Naive thymus-derived CD8-positive, alpha-beta T cell (primary cell): Measurements from ENCODE around the gene NR6A1. TPM values are rescaled to one million over a fixed set of nuclear protein-coding genes. Genes with fewer than 3 reads are reported as not detected.
"Not testable (repeated sequence)": the region's sequence is repeated elsewhere in the genome, so short reads cannot be mapped to it uniquely, and the experiment has no call there.

Experiments used
- ATAC-seq, 2 donors: fragments of 150-1000 bp; cut with Tn5 transposase in 1 of 2; sonication (Bioruptor Pico), chemical (Tn5 transposase) in 1 of 2; 1 replicate in 1 of 2; 2 replicates in 1 of 2; pipeline ENCODE4 v1.10.0; 2021; ENCODE audit warnings: mild to moderate bottlenecking in 2 of 2, moderate library complexity in 2 of 2
- POLR2A ChIA-PET: fragments of 350-600 bp; sonication (Branson Sonifier 250); formaldehyde crosslinking; loops from one replicate; lab custom pipeline; 2021; ENCODE audit warnings: antibody characterized with exemption; lab: Charles Lee
- DNase-seq, 10 donors: peaks; one replicate each; pipeline versions ENCODE4 v3.0.0 to v3.0.0-alpha.2; 2020 to 2022
- H3K27ac Mint-ChIP-seq, 10 donors: one replicate each; pipeline ENCODE4 v1.8.0; 2020 to 2022; ENCODE audit warnings: mild to moderate bottlenecking in 10 of 10, mixed read lengths in 10 of 10, moderate library complexity in 4 of 10, inconsistent platforms in 1 of 10
- H3K27me3 Mint-ChIP-seq, 5 donors: one replicate each; pipeline ENCODE4 v1.8.0; 2021 to 2022; ENCODE audit warnings: mixed read lengths in 5 of 5
- H3K36me3 Mint-ChIP-seq, 3 donors: one replicate each; pipeline ENCODE4 v1.8.0; 2020 to 2022; ENCODE audit warnings: mixed read lengths in 3 of 3, mild to moderate bottlenecking in 2 of 3, inconsistent platforms in 1 of 3
- H3K4me1 Mint-ChIP-seq, 4 donors: one replicate each; pipeline ENCODE4 v1.8.0; 2021 to 2022; ENCODE audit warnings: mixed read lengths in 4 of 4
- H3K4me3 Mint-ChIP-seq, 10 donors: one replicate each; pipeline ENCODE4 v1.8.0; 2020 to 2022; ENCODE audit warnings: mild to moderate bottlenecking in 10 of 10, mixed read lengths in 10 of 10, moderate library complexity in 6 of 10, inconsistent platforms in 1 of 10
- H3K9me3 Mint-ChIP-seq, 9 donors: one replicate each; pipeline ENCODE4 v1.8.0; 2020 to 2022; ENCODE audit warnings: mixed read lengths in 9 of 9, mild to moderate bottlenecking in 3 of 9, inconsistent platforms in 1 of 9, moderate library complexity in 1 of 9
- polyA plus RNA-seq, 3 donors: library from polyadenylated mRNA; unstranded; fragments of 300-500 nt; fragmentation: Illumina TruSeq; gene quantifications; one replicate each; pipeline ENCODE4 v1.2.3, GENCODE V29; 2021
- total RNA-seq, 8 experiments: library from RNA in 2 of 8; stranded (reverse) in 2 of 8; gene quantifications; one replicate each; pipeline ENCODE4 v1.2.3 and lab custom pipeline; 2021 to 2026

NR6A1 gene
- total and polyA plus RNA-seq, 5 experiments from 2014 or later = 0.05 TPM; not detected in 4

GRCh38 chr9:124743686-124744348 is 27.3 kb downstream of the NR6A1 start:
- Mint-ChIP-seq H3K27me3 (peaks cover 7 to 23% (median 8%) of the 10 kb centered on the region in 5 donors), H3K27ac (no peak overlapping the region), H3K4me1 (no peaks in the 10 kb centered on the region), H3K36me3 (no peaks in the 10 kb centered on the region), H3K4me3 (no peak overlapping the region), H3K9me3 (no peaks in the 10 kb centered on the region)
- POLR2A ChIA-PET = interaction anchor here (0.6 kb wide), 1 partner anchor 320 kb away, joined by 3 read pairs; no protein-coding TSS in a partner anchor
- no peak for DNase-seq
- ATAC-seq = no peak

- Mint-ChIP-seq H3K4me1 (no peaks in the 10 kb centered on the region), H3K27me3 (peaks cover 8 to 20% (median 8%) of the 10 kb centered on the region in 5 donors), H3K27ac (no peak overlapping the region), H3K36me3 (no peaks in the 10 kb centered on the region), H3K4me3 (no peak overlapping the region), H3K9me3 (no peaks in the 10 kb centered on the region)
- DNase-seq = no peak
- no peak for ATAC-seq
- POLR2A ChIA-PET = interaction anchor here (0.6 kb wide), 1 partner anchor 321 kb away, joined by 3 read pairs; no protein-coding TSS in a partner anchor
Observed at GRCh38 chr9:124742940-124743339, 28.2 kb downstream of the NR6A1 start.

DNA sequence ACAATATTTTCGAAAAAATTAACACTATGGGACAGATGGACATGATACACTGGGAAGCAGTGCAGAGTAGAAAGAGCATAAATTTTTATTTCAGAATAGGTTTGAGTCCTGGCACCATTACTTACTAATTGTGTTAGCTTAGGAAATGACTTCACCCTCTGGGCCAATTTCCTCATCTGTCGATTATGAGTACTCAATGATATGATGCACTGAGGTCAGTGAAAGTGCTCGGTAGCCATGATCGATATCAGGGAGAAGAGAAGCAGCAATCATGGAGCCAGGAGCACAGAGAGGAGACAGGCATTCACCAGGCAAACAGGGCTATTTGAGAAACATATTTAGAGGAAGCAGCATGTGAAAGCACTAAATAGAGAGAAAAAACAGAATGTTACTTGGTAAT is 29.4 kb downstream of the NR6A1 start:
- no peak overlapping the region for H3K4me3 Mint-ChIP-seq
- no peaks in the 10 kb centered on the region for H3K4me1 Mint-ChIP-seq
- H3K9me3 Mint-ChIP-seq = no peaks in the 10 kb centered on the region
- H3K27ac Mint-ChIP-seq = no peak overlapping the region
- no peak for DNase-seq
- no peak for ATAC-seq
- H3K36me3 Mint-ChIP-seq = no peaks in the 10 kb centered on the region
- peaks cover 0 to 9% (median 4%) of the 10 kb centered on the region in 5 donors for H3K27me3 Mint-ChIP-seq
- POLR2A ChIA-PET = no interaction called here

- no peak for ATAC-seq
- peaks cover 0 to 9% (median 5%) of the 10 kb centered on the region in 5 donors for H3K27me3 Mint-ChIP-seq
- no peaks in the 10 kb centered on the region for H3K36me3 Mint-ChIP-seq
- H3K9me3 Mint-ChIP-seq = no peaks in the 10 kb centered on the region
- POLR2A ChIA-PET = no interaction called here
- H3K4me1 Mint-ChIP-seq = no peaks in the 10 kb centered on the region
- no peak for DNase-seq
- H3K27ac Mint-ChIP-seq = no peak overlapping the region
- no peak overlapping the region for H3K4me3 Mint-ChIP-seq
Observed at GRCh38 chr9:124741149-124741548, 30.0 kb downstream of the NR6A1 start.

DNA sequence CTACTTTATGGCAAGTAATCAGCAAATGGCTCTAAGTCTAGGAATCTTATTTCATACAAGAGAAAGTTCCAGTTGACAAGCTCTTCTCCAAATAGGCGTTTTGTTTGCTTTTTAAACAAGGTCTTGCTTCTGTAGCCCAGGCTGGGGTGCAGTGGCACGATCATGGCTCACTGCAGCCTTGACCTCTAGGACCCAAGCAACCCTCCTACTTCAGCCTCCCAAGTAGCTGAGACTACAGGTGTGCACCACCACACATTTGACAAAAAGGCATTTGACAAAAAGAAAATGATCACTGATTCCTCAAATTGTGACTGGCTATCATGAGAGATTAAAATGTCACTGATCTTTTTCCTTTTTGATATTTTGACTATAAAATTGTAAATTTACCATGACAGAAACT is 31.8 kb downstream of the NR6A1 start:
- Mint-ChIP-seq H3K27me3 (peaks cover 3 to 14% (median 6%) of the 10 kb centered on the region in 5 donors), H3K4me1 (no peaks in the 10 kb centered on the region), H3K36me3 (no peaks in the 10 kb centered on the region), H3K9me3 (no peaks in the 10 kb centered on the region), H3K4me3 (no peak overlapping the region), H3K27ac (no peak overlapping the region)
- DNase-seq (no peak), ATAC-seq (no peak)
- POLR2A ChIA-PET = no interaction called here

GRCh38 chr9:124738075-124738474 is 33.0 kb downstream of the NR6A1 start:
- H3K4me3 Mint-ChIP-seq, H3K36me3 Mint-ChIP-seq, H3K27ac Mint-ChIP-seq, POLR2A ChIA-PET, DNase-seq, ATAC-seq, H3K9me3 Mint-ChIP-seq, H3K4me1 Mint-ChIP-seq: not testable (repeated sequence)
- H3K27me3 Mint-ChIP-seq = peaks cover 3 to 19% (median 6%) of the 10 kb centered on the region in 5 donors

GRCh38 chr9:124735121-124735520 is 36.0 kb downstream of the NR6A1 start:
- POLR2A ChIA-PET = no interaction called here
- Mint-ChIP-seq H3K4me1 (no peaks in the 10 kb centered on the region), H3K27ac (peak overlapping the region in 1 of 10 donors; percentile 63), H3K36me3 (no peaks in the 10 kb centered on the region), H3K9me3 (no peaks in the 10 kb centered on the region), H3K4me3 (no peak overlapping the region), H3K27me3 (peaks cover 0 to 19% (median 8%) of the 10 kb centered on the region in 5 donors)
- ATAC-seq (no peak), DNase-seq (no peak)

- POLR2A ChIA-PET, DNase-seq: not testable (repeated sequence)
Observed at GRCh38 chr9:124734741-124735083, 36.4 kb downstream of the NR6A1 start.

GRCh38 chr9:124733964-124734740 is 37.0 kb downstream of the NR6A1 start:
- DNase-seq (no peak), ATAC-seq (no peak)
- H3K9me3 Mint-ChIP-seq = no peaks in the 10 kb centered on the region
- no peaks in the 10 kb centered on the region for H3K4me1 Mint-ChIP-seq
- H3K27ac Mint-ChIP-seq = peak overlapping the region in 1 of 10 donors; percentile 50
- H3K4me3 Mint-ChIP-seq = no peak overlapping the region
- no peaks in the 10 kb centered on the region for H3K36me3 Mint-ChIP-seq
- peaks cover 0 to 19% (median 9%) of the 10 kb centered on the region in 5 donors for H3K27me3 Mint-ChIP-seq
- POLR2A ChIA-PET = no interaction called here

More at GRCh38 chr9:124734741-124735083, 36.4 kb downstream of the NR6A1 start:
- not testable (repeated sequence) for H3K4me1 Mint-ChIP-seq, H3K36me3 Mint-ChIP-seq, H3K9me3 Mint-ChIP-seq, ATAC-seq, H3K4me3 Mint-ChIP-seq
- Mint-ChIP-seq H3K27me3 (peaks cover 0 to 19% (median 9%) of the 10 kb centered on the region in 5 donors), H3K27ac (peak overlapping the region in 1 of 10 donors; percentile 50)

DNA sequence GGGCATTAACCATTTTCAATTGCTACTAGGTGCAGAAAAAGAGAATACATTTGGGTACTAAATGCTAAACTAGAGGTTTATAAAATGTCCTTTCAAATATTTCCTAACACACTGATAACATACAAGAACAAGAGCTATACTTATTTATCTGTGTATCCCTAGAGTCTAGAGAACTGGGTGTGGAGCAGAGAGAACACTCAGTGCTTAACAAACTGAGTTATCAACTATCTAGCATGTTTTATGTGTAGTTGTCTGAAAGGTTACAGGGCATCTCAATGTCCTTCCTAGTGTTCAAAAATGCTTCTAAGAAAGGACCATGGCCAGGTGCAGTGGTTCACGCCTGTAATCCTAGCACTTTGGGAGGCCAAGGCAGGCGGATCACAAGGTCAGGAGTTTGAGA is 40.3 kb downstream of the NR6A1 start:
- Mint-ChIP-seq H3K4me3 (no peak overlapping the region), H3K36me3 (no peaks in the 10 kb centered on the region), H3K27me3 (peaks cover 0 to 15% (median 9%) of the 10 kb centered on the region in 5 donors), H3K4me1 (no peaks in the 10 kb centered on the region), H3K9me3 (no peaks in the 10 kb centered on the region), H3K27ac (no peak overlapping the region)
- POLR2A ChIA-PET = no interaction called here
- ATAC-seq (no peak), DNase-seq (no peak)

GRCh38 chr9:124726886-124727285 is 44.2 kb downstream of the NR6A1 start:
- Mint-ChIP-seq H3K4me1 (no peaks in the 10 kb centered on the region), H3K4me3 (no peak overlapping the region), H3K27me3 (peaks cover 3 to 14% (median 8%) of the 10 kb centered on the region in 5 donors), H3K9me3 (no peaks in the 10 kb centered on the region), H3K27ac (no peak overlapping the region), H3K36me3 (no peaks in the 10 kb centered on the region)
- POLR2A ChIA-PET = no interaction called here
- ATAC-seq (no peak), DNase-seq (no peak)

DNA sequence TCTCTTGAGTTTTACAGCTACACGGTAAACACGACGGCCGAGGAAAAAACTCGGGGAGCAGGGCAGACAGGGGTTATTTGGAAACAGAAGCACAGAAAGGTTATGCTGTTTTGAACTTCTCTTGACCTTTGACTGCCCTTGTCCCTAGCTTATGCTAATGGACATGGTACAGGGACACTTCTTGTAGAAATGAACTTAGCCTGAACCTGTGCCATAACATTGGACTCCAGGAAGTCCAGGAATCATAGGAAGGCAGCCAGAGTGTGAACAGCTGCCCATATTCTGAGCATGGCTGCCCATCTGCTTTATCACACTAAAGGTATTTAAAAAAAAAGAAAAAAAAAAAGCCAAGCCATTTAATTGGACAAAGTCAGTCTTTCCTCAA is 46.1 kb downstream of the NR6A1 start:
- no peak for DNase-seq
- peaks cover 0 to 10% (median 4%) of the 10 kb centered on the region in 5 donors for H3K27me3 Mint-ChIP-seq
- POLR2A ChIA-PET = no interaction called here
- no peak for ATAC-seq
- no peaks in the 10 kb centered on the region for H3K36me3 Mint-ChIP-seq
- H3K4me3 Mint-ChIP-seq = no peak overlapping the region
- no peaks in the 10 kb centered on the region for H3K4me1 Mint-ChIP-seq
- no peak overlapping the region for H3K27ac Mint-ChIP-seq
- no peaks in the 10 kb centered on the region for H3K9me3 Mint-ChIP-seq

GRCh38 chr9:124724415-124725067 is 46.6 kb downstream of the NR6A1 start:
- H3K4me3 Mint-ChIP-seq = no peak overlapping the region
- POLR2A ChIA-PET = no interaction called here
- no peaks in the 10 kb centered on the region for H3K9me3 Mint-ChIP-seq
- no peak overlapping the region for H3K27ac Mint-ChIP-seq
- peaks cover 0 to 10% (median 4%) of the 10 kb centered on the region in 5 donors for H3K27me3 Mint-ChIP-seq
- no peaks in the 10 kb centered on the region for H3K4me1 Mint-ChIP-seq
- ATAC-seq (no peak), DNase-seq (no peak)
- H3K36me3 Mint-ChIP-seq = no peaks in the 10 kb centered on the region
